Activated CD8-positive, alpha-beta memory T cell treated with anti-CD3 and anti-CD28 coated beads, Interleukin-2, amount 10 ng/mL, durations not matched to agents 7 days and 5 days (primary cell): ENCODE data around the gene S100A14. TPM values are rescaled to one million over a fixed set of nuclear protein-coding genes. Genes with fewer than 3 reads are reported as not detected.

Source experiments
- ATAC-seq: fragments of 150-1000 bp; cut with Tn5 transposase; one replicate; pipeline ENCODE4 v1.10.0; 2021; ENCODE audit warnings: moderate library complexity
- CTCF ChIA-PET: fragments of 350-600 bp; sonication (Branson Sonifier 250); formaldehyde crosslinking; loops from one replicate; lab custom pipeline; 2021; ENCODE audit warnings: antibody characterized with exemption; lab: Charles Lee
- DNase-seq: peaks from one replicate; pipeline ENCODE4 v3.0.0-alpha.2; 2020
- H3K27ac Mint-ChIP-seq: one replicate; pipeline ENCODE4 v1.8.0; 2021; ENCODE audit warnings: mild to moderate bottlenecking, mixed read lengths
- H3K27me3 Mint-ChIP-seq: one replicate; pipeline ENCODE4 v1.8.0; 2021; ENCODE audit warnings: mixed read lengths
- H3K36me3 Mint-ChIP-seq: one replicate; pipeline ENCODE4 v1.8.0; 2021; ENCODE audit warnings: mild to moderate bottlenecking, mixed read lengths
- H3K4me1 Mint-ChIP-seq: one replicate; pipeline ENCODE4 v1.8.0; 2021; ENCODE audit warnings: mixed read lengths
- H3K4me3 Mint-ChIP-seq: one replicate; pipeline ENCODE4 v1.8.0; 2021; ENCODE audit warnings: mild to moderate bottlenecking, moderate library complexity, mixed read lengths
- H3K9me3 Mint-ChIP-seq: one replicate; pipeline ENCODE4 v1.8.0; 2022; ENCODE audit warnings: low read depth, mixed read lengths
- total RNA-seq, 2 experiments: library from RNA; stranded (reverse); gene quantifications; one replicate each; pipeline ENCODE4 v1.2.3, GENCODE V29; 2021

S100A14 gene
- total RNA-seq, 2 experiments from 2014 or later, result not detected

DNA sequence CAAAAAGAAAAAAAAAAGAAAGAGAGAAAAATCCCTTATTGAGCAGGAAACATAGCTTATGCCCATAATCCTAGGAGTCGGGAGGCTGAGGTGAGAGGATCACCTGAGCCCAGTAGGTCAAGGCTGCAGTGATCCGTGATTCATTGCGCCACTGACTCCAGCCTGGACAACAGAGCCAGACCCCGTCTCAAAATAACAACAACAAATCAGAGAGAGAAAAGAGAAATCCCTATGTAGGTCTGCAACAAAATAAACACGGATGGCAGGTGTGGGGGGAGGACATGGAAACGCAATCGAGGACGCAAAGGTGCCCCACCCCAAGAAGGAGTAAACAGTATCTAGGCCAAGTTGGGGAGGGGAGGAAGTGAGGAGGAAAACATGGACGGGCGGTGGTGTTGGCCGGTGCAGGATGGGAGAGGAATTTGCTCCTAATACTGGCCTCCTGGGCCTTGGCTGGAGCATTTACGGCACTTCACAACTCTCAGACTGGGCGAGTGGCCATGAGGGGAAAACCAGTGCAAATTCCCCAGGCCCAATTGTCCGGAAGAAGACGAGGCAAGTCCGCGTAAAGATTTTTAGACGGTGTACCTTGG, 17.1 kb upstream of the S100A14 start:
- H3K27ac Mint-ChIP-seq, result peak overlapping the region; percentile 100
- no peak for ATAC-seq
- no peaks in the 10 kb centered on the region for H3K9me3 Mint-ChIP-seq
- no peaks in the 10 kb centered on the region for H3K27me3 Mint-ChIP-seq
- DNase-seq, result no peak
- H3K4me3 Mint-ChIP-seq, result peak overlapping the region; percentile 99
- CTCF ChIA-PET, result interaction anchor here (1.1 to 3.6 kb wide), 12 partner anchors 9 to 123 kb away, joined by 3 to 26 read pairs (median 6); partner anchors contain the start of genes S100A4 and S100A6
- H3K4me1 Mint-ChIP-seq, result peaks cover 42% of the 10 kb centered on the region
- peaks cover 32% of the 10 kb centered on the region for H3K36me3 Mint-ChIP-seq

DNA sequence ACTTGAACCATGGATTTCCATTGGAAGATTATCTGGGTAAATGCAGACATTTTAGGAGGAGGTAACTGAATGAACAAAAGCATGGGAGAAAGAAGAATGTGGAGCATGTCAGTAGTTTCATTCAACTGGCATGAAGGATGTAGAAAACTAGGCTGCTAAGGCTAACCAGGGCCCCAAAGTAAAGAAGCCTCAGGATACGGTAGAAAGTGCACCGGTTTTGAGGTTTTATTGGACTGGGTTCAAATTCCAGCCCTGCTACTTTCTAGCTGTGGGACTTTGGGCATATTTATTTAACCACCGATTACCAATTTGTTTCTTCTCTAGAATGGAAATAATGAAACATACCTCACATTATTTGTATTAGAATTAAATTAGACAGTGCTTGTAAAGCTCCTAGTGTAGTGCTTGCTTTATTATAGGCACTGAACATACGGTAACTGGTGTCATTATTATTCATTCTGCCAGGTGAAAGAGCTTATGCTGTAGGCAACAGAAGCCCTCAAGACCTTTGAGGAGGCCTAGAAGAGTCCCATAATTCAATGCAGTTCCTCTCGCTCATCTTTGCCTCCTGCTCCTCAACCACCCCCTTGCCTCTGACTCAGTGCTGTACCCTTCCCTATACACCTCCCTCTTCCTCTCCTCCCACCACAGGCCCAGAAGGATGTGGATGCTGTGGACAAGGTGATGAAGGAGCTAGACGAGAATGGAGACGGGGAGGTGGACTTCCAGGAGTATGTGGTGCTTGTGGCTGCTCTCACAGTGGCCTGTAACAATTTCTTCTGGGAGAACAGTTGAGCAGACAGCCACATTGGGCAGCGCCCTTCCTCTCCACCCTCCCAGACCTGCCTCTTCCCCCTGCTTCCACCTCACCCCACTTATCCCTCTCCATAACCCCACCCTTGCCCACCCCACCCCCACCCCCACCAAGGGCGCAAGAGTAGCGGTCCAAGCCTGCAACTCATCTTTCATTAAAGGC, 15.2 kb upstream of the S100A14 start:
- CTCF ChIA-PET, result interaction anchor here (1.1 to 2.3 kb wide), 2 partner anchors 20 to 63 kb away, joined by 3 to 7 read pairs; no protein-coding TSS in a partner anchor
- Mint-ChIP-seq H3K27me3 (no peaks in the 10 kb centered on the region), H3K27ac (no peak overlapping the region), H3K36me3 (peaks cover 19% of the 10 kb centered on the region), H3K4me3 (no peak overlapping the region), H3K4me1 (peaks cover 31% of the 10 kb centered on the region), H3K9me3 (no peaks in the 10 kb centered on the region)
- ATAC-seq (no peak), DNase-seq (no peak)

DNA sequence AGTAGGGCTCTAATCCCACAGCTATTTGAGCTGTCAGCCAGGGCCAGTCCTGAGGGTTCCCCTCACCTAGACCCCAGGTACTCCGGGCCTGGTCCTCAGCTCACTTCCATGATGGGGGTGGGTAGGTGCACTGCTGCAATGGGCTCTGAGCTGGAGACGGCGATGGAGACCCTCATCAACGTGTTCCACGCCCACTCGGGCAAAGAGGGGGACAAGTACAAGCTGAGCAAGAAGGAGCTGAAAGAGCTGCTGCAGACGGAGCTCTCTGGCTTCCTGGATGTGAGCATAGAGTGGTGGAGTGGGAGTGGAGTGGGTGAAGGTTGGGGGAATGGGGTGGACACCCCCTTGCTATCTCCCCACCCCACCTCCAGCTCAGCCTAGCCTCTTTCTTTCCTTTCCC, 14.3 kb upstream of the S100A14 start:
- Mint-ChIP-seq H3K9me3 (no peaks in the 10 kb centered on the region), H3K36me3 (peaks cover 14% of the 10 kb centered on the region), H3K27ac (no peak overlapping the region), H3K4me3 (no peak overlapping the region), H3K27me3 (no peaks in the 10 kb centered on the region), H3K4me1 (peaks cover 25% of the 10 kb centered on the region)
- DNase-seq (no peak), ATAC-seq (no peak)
- CTCF ChIA-PET, result interaction anchor here (1.4 to 2.3 kb wide), 2 partner anchors 62 to 120 kb away, joined by 7 read pairs; no protein-coding TSS in a partner anchor

DNA sequence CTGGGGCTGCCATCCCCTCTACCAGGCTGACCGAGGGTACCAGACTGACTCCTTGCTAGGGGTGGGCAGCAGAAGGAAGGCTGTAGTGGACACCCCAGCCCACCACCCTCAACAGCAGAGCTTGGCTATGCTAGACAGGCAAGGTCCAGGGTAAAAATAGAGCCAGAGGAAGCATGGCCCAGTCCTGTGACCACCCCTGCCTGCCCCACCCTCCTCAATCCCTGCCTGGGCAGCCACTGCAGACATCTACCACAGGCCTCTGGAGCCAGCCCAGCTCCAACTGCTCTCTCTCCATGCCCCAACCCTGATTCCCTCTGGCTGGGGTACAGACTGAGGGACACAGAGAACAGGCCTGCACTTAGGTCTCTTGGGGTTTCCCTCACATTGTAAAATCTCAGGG, 13.8 kb upstream of the S100A14 start:
- H3K4me1 Mint-ChIP-seq, result peaks cover 23% of the 10 kb centered on the region
- H3K4me3 Mint-ChIP-seq, result no peak overlapping the region
- H3K36me3 Mint-ChIP-seq, result peaks cover 13% of the 10 kb centered on the region
- H3K9me3 Mint-ChIP-seq, result no peaks in the 10 kb centered on the region
- H3K27ac Mint-ChIP-seq, result no peak overlapping the region
- H3K27me3 Mint-ChIP-seq, result no peaks in the 10 kb centered on the region
- DNase-seq (no peak), ATAC-seq (no peak)
- CTCF ChIA-PET, result interaction anchor here (1.4 to 2.3 kb wide), 2 partner anchors 61 to 119 kb away, joined by 7 read pairs; no protein-coding TSS in a partner anchor

DNA sequence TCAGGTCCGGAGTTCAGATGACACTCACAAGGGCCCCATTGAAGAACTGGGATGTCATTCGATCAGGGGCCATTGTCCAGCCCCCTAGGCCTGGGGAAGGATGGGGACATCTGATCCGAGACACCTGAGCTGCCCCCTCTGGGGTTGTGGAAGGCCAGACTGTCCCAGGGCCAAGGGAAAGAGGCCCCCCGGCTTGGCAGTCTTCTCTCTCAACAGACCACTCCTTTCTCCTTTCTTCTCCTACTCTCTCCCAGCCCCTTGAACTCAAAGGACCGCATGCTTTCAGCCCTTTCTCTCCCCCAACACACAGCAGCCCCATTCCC, 13.2 kb upstream of the S100A14 start:
- no peak for ATAC-seq
- no peak overlapping the region for H3K27ac Mint-ChIP-seq
- DNase-seq, result no peak
- H3K4me3 Mint-ChIP-seq, result no peak overlapping the region
- H3K4me1 Mint-ChIP-seq, result peaks cover 21% of the 10 kb centered on the region
- CTCF ChIA-PET, result interaction anchor here (1.3 to 3.5 kb wide), 4 partner anchors 57 to 119 kb away, joined by 5 to 12 read pairs (median 7); no protein-coding TSS in a partner anchor
- peaks cover 10% of the 10 kb centered on the region for H3K36me3 Mint-ChIP-seq
- no peaks in the 10 kb centered on the region for H3K9me3 Mint-ChIP-seq
- H3K27me3 Mint-ChIP-seq, result no peaks in the 10 kb centered on the region

DNA sequence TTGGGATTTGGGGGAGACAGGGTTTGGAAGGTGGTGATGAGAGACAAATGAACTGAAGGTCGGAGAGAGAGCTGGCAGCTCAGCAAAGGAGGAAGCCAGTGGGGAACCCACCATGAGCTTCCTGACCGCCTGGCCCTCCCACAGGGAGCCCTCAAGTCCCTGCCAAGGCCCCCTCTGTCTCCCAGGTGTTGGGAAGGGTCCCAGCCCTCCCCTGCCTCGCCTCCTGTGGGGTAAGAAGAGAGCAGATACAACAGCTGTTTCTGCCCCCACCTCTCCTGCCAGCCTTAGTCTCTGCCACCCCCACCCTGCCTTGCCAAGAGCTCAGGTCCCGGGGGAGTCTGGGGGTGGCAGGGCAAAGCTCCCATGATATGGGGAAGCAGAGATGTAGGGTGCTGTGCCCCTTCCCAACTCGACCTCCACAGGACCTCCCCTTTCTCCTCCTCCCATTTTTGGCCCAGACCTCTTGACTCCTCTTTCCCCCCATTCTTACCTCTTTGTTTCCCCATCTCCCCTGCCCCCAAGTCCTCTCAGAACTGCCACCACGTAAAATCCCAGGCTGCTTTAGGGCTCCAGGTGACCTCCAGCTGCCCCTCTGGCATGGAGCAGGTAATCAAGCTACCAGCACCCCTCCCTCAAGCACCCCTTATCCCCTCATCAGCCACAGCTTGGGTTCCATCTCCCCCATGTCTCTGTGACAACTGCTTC, 12.7 kb upstream of the S100A14 start:
- CTCF ChIA-PET, result interaction anchor here (1.0 to 3.5 kb wide), 3 partner anchors 21 to 118 kb away, joined by 3 to 12 read pairs (median 5); no protein-coding TSS in a partner anchor
- ATAC-seq, result no peak
- peaks cover 20% of the 10 kb centered on the region for H3K4me1 Mint-ChIP-seq
- no peaks in the 10 kb centered on the region for H3K9me3 Mint-ChIP-seq
- DNase-seq, result no peak
- no peaks in the 10 kb centered on the region for H3K27me3 Mint-ChIP-seq
- H3K36me3 Mint-ChIP-seq, result peaks cover 7% of the 10 kb centered on the region
- no peak overlapping the region for H3K4me3 Mint-ChIP-seq
- H3K27ac Mint-ChIP-seq, result no peak overlapping the region

DNA sequence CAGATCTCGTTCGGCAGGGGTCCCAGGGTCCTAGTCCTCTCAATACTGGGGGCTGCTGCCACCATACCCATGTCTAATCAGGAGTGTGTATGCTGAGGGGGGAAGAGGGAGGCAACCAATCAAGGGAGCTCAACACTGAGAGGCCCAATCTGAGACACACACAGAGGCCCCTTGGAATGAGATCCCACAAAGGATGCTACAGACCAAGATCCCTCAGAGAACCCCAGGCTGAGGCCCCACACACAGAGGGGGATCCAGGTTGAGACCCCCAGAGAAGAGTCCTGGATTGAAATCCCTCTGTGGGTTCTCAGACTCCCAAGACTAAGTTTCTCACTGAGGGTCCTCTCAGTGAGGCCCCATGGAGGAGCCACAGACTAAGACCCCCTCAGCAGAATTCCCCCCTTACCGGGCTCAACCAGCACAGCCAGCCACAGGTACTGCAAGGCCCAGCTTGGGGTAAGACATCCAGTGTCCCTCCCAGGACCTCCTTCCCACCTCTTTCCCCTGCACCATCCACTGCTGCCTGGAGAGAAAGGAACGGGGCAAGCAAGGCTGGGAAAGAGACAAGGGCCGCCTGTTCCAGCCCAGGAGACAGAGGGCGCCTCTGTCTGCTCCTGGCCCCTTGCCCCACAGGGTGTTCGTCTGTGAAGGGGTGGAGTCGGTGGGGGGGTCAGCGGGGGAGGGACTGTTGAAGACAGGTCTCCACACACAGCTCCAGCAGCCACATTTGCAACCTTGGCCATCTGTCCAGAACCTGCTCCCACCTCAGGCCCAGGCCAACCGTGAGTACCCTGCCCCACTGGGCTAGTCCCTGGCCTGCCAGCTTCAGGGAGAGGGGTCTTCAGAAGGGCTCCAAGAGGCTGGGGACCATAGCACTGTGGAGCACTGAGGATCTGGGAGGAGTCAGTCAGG, 11.8 kb upstream of the S100A14 start, which contains the start of gene S100A1:
TSS of gene S100A1 (plus strand) at position 720 of the 912 bp plus-strand sequence. CDS start 2,088 bp downstream, outside the sequence.
- H3K4me1 Mint-ChIP-seq, result peaks cover 13% of the 10 kb centered on the region
- no peaks in the 10 kb centered on the region for H3K27me3 Mint-ChIP-seq
- CTCF ChIA-PET, result interaction anchor here (0.6 to 3.5 kb wide), 8 partner anchors 10 to 134 kb away, joined by 3 to 12 read pairs (median 4); no protein-coding TSS in a partner anchor
- no peaks in the 10 kb centered on the region for H3K9me3 Mint-ChIP-seq
- H3K36me3 Mint-ChIP-seq, result peaks cover 5% of the 10 kb centered on the region
- no peak within 1 kb of the TSS for H3K27ac Mint-ChIP-seq
- no peak within 1 kb of the TSS for H3K4me3 Mint-ChIP-seq
- ATAC-seq, result no peak
- DNase-seq, result no peak

DNA sequence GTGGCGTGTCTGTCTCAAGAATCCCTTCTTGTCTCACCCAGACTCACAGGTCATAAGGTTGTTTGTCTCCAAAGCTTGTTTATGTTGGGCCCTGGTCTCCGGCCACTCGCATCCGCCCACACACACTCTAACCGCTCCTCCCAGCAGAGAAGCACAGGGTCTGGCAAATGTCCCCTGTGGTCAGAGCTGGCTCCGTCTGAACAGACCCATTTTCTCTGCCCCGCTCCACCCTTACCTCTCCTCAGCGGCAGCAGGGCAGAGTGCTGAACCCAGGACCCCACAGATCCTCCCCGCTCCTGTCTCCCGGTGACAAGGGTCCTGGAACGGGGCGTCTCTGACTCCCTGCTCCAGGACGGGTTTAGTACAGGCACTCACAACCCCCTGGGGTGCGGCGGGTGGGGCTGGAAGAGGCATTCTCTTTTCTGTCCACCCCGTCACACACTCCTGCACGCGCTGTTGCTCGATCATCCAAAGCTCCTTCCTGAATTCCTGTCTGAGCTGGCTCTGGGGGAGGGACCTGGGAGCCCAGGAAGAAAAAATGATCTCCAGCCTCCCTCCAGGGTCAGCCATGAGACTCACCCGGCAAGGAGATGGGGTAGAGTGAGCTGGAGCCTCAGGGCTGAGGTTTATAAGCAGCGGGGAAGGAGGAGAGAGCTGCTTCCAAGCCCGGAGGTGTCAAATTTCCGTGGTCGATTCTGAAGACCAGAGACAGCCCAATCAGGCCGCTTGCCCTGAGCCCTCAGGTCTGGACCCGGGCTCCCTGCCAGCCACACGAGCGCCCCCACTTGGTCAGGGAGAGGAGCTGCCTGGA, 11.0 kb upstream of the S100A14 start, which contains the start of gene S100A13:
TSS of gene S100A13 (minus strand) at position 602 of the 811 bp plus-strand sequence. CDS start 1,033 bp downstream, outside the sequence.
- no peak for DNase-seq
- no peak for ATAC-seq
- Mint-ChIP-seq H3K36me3 (peaks cover 2% of the 10 kb centered on the region), H3K4me1 (peaks cover 7% of the 10 kb centered on the region), H3K27me3 (no peaks in the 10 kb centered on the region), H3K4me3 (no peak within 1 kb of the TSS), H3K9me3 (no peaks in the 10 kb centered on the region), H3K27ac (no peak within 1 kb of the TSS)
- CTCF ChIA-PET, result interaction anchor here (0.6 to 3.5 kb wide), 6 partner anchors 11 to 133 kb away, joined by 3 to 12 read pairs (median 4); no protein-coding TSS in a partner anchor

DNA sequence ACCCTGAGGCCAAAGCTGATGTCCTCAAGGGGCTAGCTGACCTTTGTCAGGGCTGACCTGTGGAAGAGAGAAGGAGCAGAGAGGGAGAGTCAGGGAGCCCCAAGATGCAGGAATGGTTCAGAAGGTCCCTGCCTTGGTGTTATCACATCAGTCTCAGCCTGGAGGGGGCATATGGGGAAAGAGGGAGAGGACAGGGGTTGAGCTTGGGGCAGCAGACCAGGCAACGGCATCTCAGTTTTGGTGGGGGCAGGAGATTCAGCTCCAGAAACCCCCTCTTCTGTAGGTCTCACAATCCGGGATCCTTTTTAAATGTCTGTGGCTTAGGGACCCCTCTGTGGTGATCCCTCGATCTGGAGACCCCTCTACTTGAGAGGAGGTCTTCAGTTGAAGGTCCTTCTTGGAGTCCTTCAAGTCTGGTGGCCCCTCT, 10.4 kb upstream of the S100A14 start:
- peaks cover 3% of the 10 kb centered on the region for H3K4me1 Mint-ChIP-seq
- DNase-seq (no peak), ATAC-seq (no peak)
- no peak overlapping the region for H3K4me3 Mint-ChIP-seq
- CTCF ChIA-PET, result interaction anchor here (0.6 to 3.5 kb wide), 4 partner anchors 12 to 116 kb away, joined by 3 to 12 read pairs (median 5); no protein-coding TSS in a partner anchor
- no peaks in the 10 kb centered on the region for H3K9me3 Mint-ChIP-seq
- H3K27me3 Mint-ChIP-seq, result no peaks in the 10 kb centered on the region
- H3K27ac Mint-ChIP-seq, result no peak overlapping the region
- no peaks in the 10 kb centered on the region for H3K36me3 Mint-ChIP-seq

DNA sequence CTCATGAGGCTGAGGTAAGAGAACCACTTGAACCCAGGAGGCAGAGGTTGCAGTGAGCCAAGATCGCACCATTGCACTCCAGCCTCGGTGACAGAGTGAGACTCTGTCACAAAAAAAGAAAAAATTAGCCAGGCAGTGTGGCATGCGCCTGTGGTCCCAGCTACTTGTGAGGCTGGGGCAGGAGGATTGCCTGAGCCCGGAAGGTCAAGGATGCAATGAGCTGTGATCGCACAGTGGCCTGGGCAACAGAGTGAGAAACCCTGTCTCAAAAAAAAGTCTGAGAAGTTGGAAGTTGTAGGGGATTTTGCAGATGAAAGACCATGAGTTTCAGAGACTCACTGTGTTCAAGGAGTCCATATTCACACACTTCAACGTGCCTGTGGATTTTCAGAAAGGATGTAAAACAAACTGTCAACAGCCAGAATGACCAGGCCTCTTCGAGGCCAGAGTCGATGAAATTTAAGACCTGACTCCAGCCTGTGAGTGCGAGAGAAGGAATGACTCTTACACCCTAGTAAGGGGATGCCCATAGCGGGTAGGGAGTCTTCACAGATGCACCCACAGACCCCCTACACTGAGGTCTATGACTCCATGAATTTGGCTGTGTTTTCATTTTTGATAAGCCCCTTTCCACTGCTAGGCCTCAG, 9.0 kb upstream of the S100A14 start:
- Mint-ChIP-seq H3K27ac (no peak overlapping the region), H3K4me1 (no peaks in the 10 kb centered on the region), H3K36me3 (no peaks in the 10 kb centered on the region), H3K27me3 (no peaks in the 10 kb centered on the region), H3K9me3 (no peaks in the 10 kb centered on the region), H3K4me3 (no peak overlapping the region)
- CTCF ChIA-PET, result no interaction called here
- DNase-seq (no peak), ATAC-seq (no peak)

DNA sequence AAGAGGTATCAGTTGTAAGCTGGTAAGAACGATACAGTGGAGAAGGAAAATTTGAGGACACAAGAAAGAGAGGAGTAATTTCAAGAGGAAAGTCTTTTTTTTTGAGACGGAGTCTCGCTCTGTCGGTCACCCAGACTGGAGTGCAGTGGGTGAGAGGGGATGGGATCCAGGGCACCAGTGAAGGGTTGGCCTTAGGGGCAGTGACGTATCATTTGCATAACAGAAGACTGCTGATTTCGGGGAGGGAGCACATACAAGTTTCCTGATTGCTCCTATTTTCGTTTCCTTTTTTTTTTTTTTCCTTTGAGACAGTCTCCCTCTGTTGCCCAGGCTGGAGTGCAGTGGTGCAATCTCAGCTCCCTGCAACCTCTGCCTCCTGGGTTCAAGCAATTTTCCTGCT, 7.0 kb upstream of the S100A14 start:
- H3K9me3 Mint-ChIP-seq, result no peaks in the 10 kb centered on the region
- no peak for ATAC-seq
- H3K36me3 Mint-ChIP-seq, result no peaks in the 10 kb centered on the region
- no peak overlapping the region for H3K27ac Mint-ChIP-seq
- CTCF ChIA-PET, result interaction anchor here (1.4 kb wide), 1 partner anchor 10 kb away, joined by 4 read pairs; the partner anchor contains the start of gene CHTOP
- no peaks in the 10 kb centered on the region for H3K27me3 Mint-ChIP-seq
- DNase-seq, result no peak
- no peaks in the 10 kb centered on the region for H3K4me1 Mint-ChIP-seq
- H3K4me3 Mint-ChIP-seq, result no peak overlapping the region
